Keratinocyte (primary cell): ENCODE data around the gene C1orf167. TPM values are rescaled to one million over a fixed set of nuclear protein-coding genes. Genes with fewer than 3 reads are reported as not detected.

ENCODE experiments used
- DNase-seq: peaks from one replicate; pipeline ENCODE4 v3.0.0-alpha.2; 2011; ENCODE audit warnings: low read depth, missing footprints, low spot score
- FAIRE-seq: peaks from 2 replicates; lab custom pipeline; 2011; peaks lifted over from hg19 to GRCh38; lab: Jason Lieb, UNC
- H2AFZ ChIP-seq: 2 replicates; pipeline ENCODE4 v1.6.0; 2012; ENCODE audit warnings: low read length, control low read depth, inconsistent platforms; ENCODE audit not compliant: control insufficient read depth
- H3K27ac ChIP-seq: 2 replicates; pipeline ENCODE4 v1.5.1; 2011; ENCODE audit warnings: low read length; ENCODE audit not compliant: control insufficient read depth, insufficient read depth
- H3K27me3 ChIP-seq: 3 replicates; pipeline ENCODE4 v1.6.0; 2011; ENCODE audit warnings: low read length; ENCODE audit not compliant: control insufficient read depth, insufficient read depth; ENCODE audit errors: extremely low read depth
- H3K36me3 ChIP-seq, 2 experiments: 2 replicates in 1 of 2; 3 replicates in 1 of 2; pipeline ENCODE4 v1.5.1; 2011; ENCODE audit warnings: low read length in 2 of 2, mild to moderate bottlenecking in 1 of 2; ENCODE audit not compliant: control insufficient read depth in 2 of 2, insufficient read depth in 2 of 2; ENCODE audit errors: extremely low read depth in 1 of 2
- H3K4me1 ChIP-seq: 3 replicates; pipeline ENCODE4 v1.5.1; 2011; ENCODE audit warnings: low read length; ENCODE audit not compliant: control insufficient read depth, insufficient read depth; ENCODE audit errors: extremely low read depth
- H3K4me2 ChIP-seq: 3 replicates; pipeline ENCODE4 v1.6.0; 2011; ENCODE audit warnings: low read depth, low read length; ENCODE audit not compliant: control insufficient read depth, insufficient read depth; ENCODE audit errors: extremely low read depth
- H3K4me3 ChIP-seq, 3 experiments: fragments of 200-600 bp in 1 of 3; sonication (generic) in 1 of 3; 2 replicates in 2 of 3; 3 replicates in 1 of 3; pipeline ENCODE4 v1.5.1; 2011 to 2016; ENCODE audit warnings: low read length in 3 of 3, mild to moderate bottlenecking in 3 of 3, control low read depth in 2 of 3, inconsistent platforms in 1 of 3, low read depth in 1 of 3, mixed read lengths in 1 of 3, mixed run types in 1 of 3, moderate library complexity in 1 of 3; ENCODE audit not compliant: control insufficient read depth in 2 of 3, insufficient read depth in 2 of 3; ENCODE audit errors: extremely low read depth in 1 of 3
- H3K79me2 ChIP-seq: 2 replicates; pipeline ENCODE4 v1.6.0; 2012; ENCODE audit warnings: low read length; ENCODE audit not compliant: control insufficient read depth, insufficient read depth
- H3K9ac ChIP-seq: 3 replicates; pipeline ENCODE4 v1.6.0; 2011; ENCODE audit warnings: low read length; ENCODE audit not compliant: control insufficient read depth, insufficient read depth; ENCODE audit errors: extremely low read depth
- H3K9me1 ChIP-seq: 3 replicates; pipeline ENCODE4 v1.6.0; 2011; ENCODE audit warnings: low read length; ENCODE audit not compliant: control insufficient read depth, insufficient read depth; ENCODE audit errors: extremely low read depth
- H3K9me3 ChIP-seq: 2 replicates; pipeline ENCODE4 v1.5.1; 2012; ENCODE audit warnings: low read depth, low read length; ENCODE audit not compliant: control insufficient read depth
- H4K20me1 ChIP-seq: 3 replicates; pipeline ENCODE4 v1.6.0; 2011; ENCODE audit warnings: low read length; ENCODE audit not compliant: control insufficient read depth, insufficient read depth; ENCODE audit errors: extremely low read depth
- CTCF ChIP-seq, 3 experiments: IDR thresholded peaks in 1 of 3; conservative IDR thresholded peaks in 1 of 3; optimal IDR thresholded peaks in 1 of 3; 2 replicates in 2 of 3; 3 replicates in 1 of 3; pipeline versions ENCODE3 to v1.5.1; 2011; ENCODE audit warnings: low read length in 3 of 3, mild to moderate bottlenecking in 3 of 3, moderate library complexity in 2 of 3, control low read depth in 1 of 3, inconsistent platforms in 1 of 3; ENCODE audit not compliant: insufficient read depth in 2 of 3; ENCODE audit errors: extremely low read depth in 1 of 3
- EZH2 ChIP-seq: IDR thresholded peaks from one replicate; pipeline ENCODE4 v1.6.1; 2012; ENCODE audit warnings: inconsistent platforms, mild to moderate bottlenecking, low read length, moderate library complexity
- dilution Hi-C: fragments of 300-500 bp; cut with MboI; formaldehyde crosslinking; loops from one replicate; pipeline ENCODE4 v1.7.0; 2020; ENCODE audit warnings: low sequenced_read_pairs; ENCODE audit not compliant: extremely low pct_ligation_motif_present
- polyA plus RNA-seq, 5 experiments: library from polyadenylated mRNA; depleted of rRNA in 3 of 5; stranded (reverse) in 3 of 5; stranded (forward) in 1 of 5; unstranded in 1 of 5; fragments of >200 nt; gene quantifications; 1 replicate in 1 of 5; 2 replicates in 3 of 5; 3 replicates in 1 of 5; pipeline versions ENCODE4 v1.2.1 to v1.2.3, GENCODE V29; 2011 to 2012; ENCODE audit warnings: missing spikeins in 2 of 5, low read depth in 1 of 5, low replicate concordance in 1 of 5

The C1orf167 gene
- polyA plus RNA-seq, 1 donor (not counting 4 experiments of a cell fraction or from before 2014, with no cell fraction given): not detected

GRCh38 chr1:11836955-11837766 is 75.2 kb downstream of the C1orf167 start:
- Histone ChIP-seq H3K9me1 (no peaks in the 10 kb centered on the region), H2AFZ (no peak overlapping the region), H3K27ac (no peak overlapping the region), H3K4me2 (no peak overlapping the region), H3K4me1 (no peaks in the 10 kb centered on the region), H4K20me1 (peaks cover 3% of the 10 kb centered on the region), H3K36me3 (peaks cover 66 to 71% of the 10 kb centered on the region in 2 experiments), H3K27me3 (no peaks in the 10 kb centered on the region), H3K9me3 (no peaks in the 10 kb centered on the region), H3K79me2 (no peaks in the 10 kb centered on the region), H3K9ac (no peak overlapping the region), H3K4me3 (no peak overlapping the region)
- dilution Hi-C loops: no loop called here
- FAIRE-seq: no peak
- no peak for TF ChIP-seq EZH2
- TF ChIP-seq CTCF (optimal IDR thresholded peaks at IDR 0.05 in 1 of 3, IDR thresholded peaks at IDR 0.05 in 1 of 3, conservative IDR thresholded peaks at IDR 0.05 in 1 of 3; ENCODE audit: extremely low read depth in 1 of 3, insufficient read depth in 2 of 3, low read length in 3 of 3): no peak
- DNase-seq: no peak

- Histone ChIP-seq H3K4me2 (no peak overlapping the region), H4K20me1 (peaks cover 3% of the 10 kb centered on the region), H3K27me3 (no peaks in the 10 kb centered on the region), H2AFZ (no peak overlapping the region), H3K36me3 (peaks cover 64 to 71% of the 10 kb centered on the region in 2 experiments), H3K9ac (no peak overlapping the region), H3K27ac (no peak overlapping the region), H3K9me1 (no peaks in the 10 kb centered on the region), H3K4me1 (no peaks in the 10 kb centered on the region), H3K79me2 (no peaks in the 10 kb centered on the region), H3K4me3 (no peak overlapping the region), H3K9me3 (no peaks in the 10 kb centered on the region)
- FAIRE-seq (no peak), DNase-seq (no peak)
- dilution Hi-C loops: no loop called here
- no peak for TF ChIP-seq CTCF (optimal IDR thresholded peaks at IDR 0.05 in 1 of 3, IDR thresholded peaks at IDR 0.05 in 1 of 3, conservative IDR thresholded peaks at IDR 0.05 in 1 of 3; ENCODE audit: extremely low read depth in 1 of 3, insufficient read depth in 2 of 3, low read length in 3 of 3)
- no peak for TF ChIP-seq EZH2
These were observed 75.9 kb downstream of the C1orf167 start for GRCh38 chr1:11837767-11838348.
